Measurements from ENCODE around the gene SULT1A1. TPM values are rescaled to one million over a fixed set of nuclear protein-coding genes. Genes with fewer than 3 reads are reported as not detected.
"Not testable (repeated sequence)": the region's sequence is repeated elsewhere in the genome, so short reads cannot be mapped to it uniquely, and the experiment has no call there.

The SULT1A1 gene
- total RNA-seq, 1 donor from 2014 or later, result 0.41 TPM

- not testable (repeated sequence) for H3K36me3 ChIP-seq (ENCODE audit: insufficient read depth, low read length); H3K27ac Mint-ChIP-seq (ENCODE audit: unreplicated experiment); H3K9me3 ChIP-seq (ENCODE audit: insufficient read depth, low read depth, low read length); H3K4me3 ChIP-seq (ENCODE audit: insufficient read depth, low read depth, low read length); H3K4me1 Mint-ChIP-seq (ENCODE audit: low read depth, unreplicated experiment); H3K4me2 ChIP-seq (ENCODE audit: low read length); DNase-seq (ENCODE audit: low read depth); H4K20me1 ChIP-seq (ENCODE audit: insufficient read depth, low read length); H3K4me1 ChIP-seq (ENCODE audit: insufficient read depth, low read length); H3K27ac ChIP-seq (ENCODE audit: low read depth, low read length); H3K79me2 ChIP-seq (ENCODE audit: insufficient read depth, low read length); H3K4me3 Mint-ChIP-seq (ENCODE audit: unreplicated experiment); H3K9me3 Mint-ChIP-seq (ENCODE audit: unreplicated experiment); H3K9ac ChIP-seq (ENCODE audit: low read length); H3K27me3 ChIP-seq (ENCODE audit: insufficient read depth, low read length); H3K36me3 Mint-ChIP-seq (ENCODE audit: low read depth, unreplicated experiment); FAIRE-seq; H2AFZ ChIP-seq (ENCODE audit: low read depth, low read length); H3K27me3 Mint-ChIP-seq (ENCODE audit: low read depth, unreplicated experiment)
Observed at GRCh38 chr16:28630905-28631304, 21.1 kb upstream of the SULT1A1 start.

- H3K9me3 Mint-ChIP-seq (ENCODE audit: unreplicated experiment), result no peaks in the 10 kb centered on the region
- Histone ChIP-seq H3K27me3 (ENCODE audit: insufficient read depth, low read length) (no peaks in the 10 kb centered on the region), H3K9me3 (ENCODE audit: insufficient read depth, low read depth, low read length) (no peaks in the 10 kb centered on the region), H4K20me1 (ENCODE audit: insufficient read depth, low read length) (no peaks in the 10 kb centered on the region), H3K36me3 (ENCODE audit: insufficient read depth, low read length) (no peaks in the 10 kb centered on the region), H3K79me2 (ENCODE audit: insufficient read depth, low read length) (no peaks in the 10 kb centered on the region), H3K4me2 (ENCODE audit: low read length) (peak overlapping the region; percentile 82), H3K27ac (ENCODE audit: low read depth, low read length) (no peak overlapping the region), H3K4me1 (ENCODE audit: insufficient read depth, low read length) (no peaks in the 10 kb centered on the region), H3K4me3 (ENCODE audit: insufficient read depth, low read depth, low read length) (peak overlapping the region; percentile 42), H2AFZ (ENCODE audit: low read depth, low read length) (peak overlapping the region; percentile 90), H3K9ac (ENCODE audit: low read length) (no peak overlapping the region)
- H3K4me3 Mint-ChIP-seq (ENCODE audit: unreplicated experiment), result no peak overlapping the region
- TF ChIP-seq EZH2 (IDR thresholded peaks at IDR 0.05; ENCODE audit: insufficient read depth, low read length), result no peak
- DNase-seq (ENCODE audit: low read depth) (no peak), FAIRE-seq (no peak)
- no peaks in the 10 kb centered on the region for H3K4me1 Mint-ChIP-seq (ENCODE audit: low read depth, unreplicated experiment)
- no peaks in the 10 kb centered on the region for H3K36me3 Mint-ChIP-seq (ENCODE audit: low read depth, unreplicated experiment)
- no peak overlapping the region for H3K27ac Mint-ChIP-seq (ENCODE audit: unreplicated experiment)
- H3K27me3 Mint-ChIP-seq (ENCODE audit: low read depth, unreplicated experiment), result peaks cover 8% of the 10 kb centered on the region
Observed at GRCh38 chr16:28623172-28623711, 13.4 kb upstream of the SULT1A1 start.

- Histone ChIP-seq H2AFZ (ENCODE audit: low read depth, low read length) (peak overlapping the region; percentile 90), H3K4me2 (ENCODE audit: low read length) (peak overlapping the region; percentile 82)
- not testable (repeated sequence) for H3K9ac ChIP-seq (ENCODE audit: low read length); H3K27me3 Mint-ChIP-seq (ENCODE audit: low read depth, unreplicated experiment); H3K27ac ChIP-seq (ENCODE audit: low read depth, low read length); H3K4me3 ChIP-seq (ENCODE audit: insufficient read depth, low read depth, low read length); DNase-seq (ENCODE audit: low read depth); H3K36me3 Mint-ChIP-seq (ENCODE audit: low read depth, unreplicated experiment); H3K27ac Mint-ChIP-seq (ENCODE audit: unreplicated experiment); H3K4me1 ChIP-seq (ENCODE audit: insufficient read depth, low read length); H3K4me1 Mint-ChIP-seq (ENCODE audit: low read depth, unreplicated experiment); H3K9me3 Mint-ChIP-seq (ENCODE audit: unreplicated experiment); H3K27me3 ChIP-seq (ENCODE audit: insufficient read depth, low read length); H3K79me2 ChIP-seq (ENCODE audit: insufficient read depth, low read length); FAIRE-seq; H4K20me1 ChIP-seq (ENCODE audit: insufficient read depth, low read length); H3K36me3 ChIP-seq (ENCODE audit: insufficient read depth, low read length); H3K9me3 ChIP-seq (ENCODE audit: insufficient read depth, low read depth, low read length); H3K4me3 Mint-ChIP-seq (ENCODE audit: unreplicated experiment)
Observed at GRCh38 chr16:28622532-28623171, 12.8 kb upstream of the SULT1A1 start.

- no peaks in the 10 kb centered on the region for H3K9me3 Mint-ChIP-seq (ENCODE audit: unreplicated experiment)
- DNase-seq (ENCODE audit: low read depth) (no peak), FAIRE-seq (no peak)
- Histone ChIP-seq H3K79me2 (ENCODE audit: insufficient read depth, low read length) (no peaks in the 10 kb centered on the region), H3K27ac (ENCODE audit: low read depth, low read length) (no peak overlapping the region), H4K20me1 (ENCODE audit: insufficient read depth, low read length) (no peaks in the 10 kb centered on the region), H3K4me1 (ENCODE audit: insufficient read depth, low read length) (no peaks in the 10 kb centered on the region), H2AFZ (ENCODE audit: low read depth, low read length) (no peak overlapping the region), H3K4me3 (ENCODE audit: insufficient read depth, low read depth, low read length) (no peak overlapping the region), H3K36me3 (ENCODE audit: insufficient read depth, low read length) (no peaks in the 10 kb centered on the region), H3K27me3 (ENCODE audit: insufficient read depth, low read length) (no peaks in the 10 kb centered on the region), H3K4me2 (ENCODE audit: low read length) (no peak overlapping the region), H3K9ac (ENCODE audit: low read length) (no peak overlapping the region), H3K9me3 (ENCODE audit: insufficient read depth, low read depth, low read length) (no peaks in the 10 kb centered on the region)
- no peaks in the 10 kb centered on the region for H3K36me3 Mint-ChIP-seq (ENCODE audit: low read depth, unreplicated experiment)
- no peaks in the 10 kb centered on the region for H3K4me1 Mint-ChIP-seq (ENCODE audit: low read depth, unreplicated experiment)
- H3K4me3 Mint-ChIP-seq (ENCODE audit: unreplicated experiment), result no peak overlapping the region
- TF ChIP-seq EZH2 (IDR thresholded peaks at IDR 0.05; ENCODE audit: insufficient read depth, low read length) (no peak), CTCF (IDR thresholded peaks at IDR 0.05; ENCODE audit: insufficient read depth, low read depth, low read length) (no peak)
- H3K27me3 Mint-ChIP-seq (ENCODE audit: low read depth, unreplicated experiment), result peaks cover 14% of the 10 kb centered on the region
- peak overlapping the region; percentile 60 for H3K27ac Mint-ChIP-seq (ENCODE audit: unreplicated experiment)
Observed at GRCh38 chr16:28621481-28622155, 11.8 kb upstream of the SULT1A1 start.

- H3K27me3 ChIP-seq (ENCODE audit: insufficient read depth, low read length); H3K4me3 Mint-ChIP-seq (ENCODE audit: unreplicated experiment); H4K20me1 ChIP-seq (ENCODE audit: insufficient read depth, low read length); FAIRE-seq; H3K9me3 Mint-ChIP-seq (ENCODE audit: unreplicated experiment); H3K4me3 ChIP-seq (ENCODE audit: insufficient read depth, low read depth, low read length); DNase-seq (ENCODE audit: low read depth); H3K27ac Mint-ChIP-seq (ENCODE audit: unreplicated experiment); H3K27ac ChIP-seq (ENCODE audit: low read depth, low read length); H3K9ac ChIP-seq (ENCODE audit: low read length); H3K36me3 ChIP-seq (ENCODE audit: insufficient read depth, low read length); H3K79me2 ChIP-seq (ENCODE audit: insufficient read depth, low read length); H2AFZ ChIP-seq (ENCODE audit: low read depth, low read length); H3K9me3 ChIP-seq (ENCODE audit: insufficient read depth, low read depth, low read length); H3K4me1 Mint-ChIP-seq (ENCODE audit: low read depth, unreplicated experiment); H3K4me1 ChIP-seq (ENCODE audit: insufficient read depth, low read length); H3K36me3 Mint-ChIP-seq (ENCODE audit: low read depth, unreplicated experiment); H3K4me2 ChIP-seq (ENCODE audit: low read length): not testable (repeated sequence)
- peaks cover 20% of the 10 kb centered on the region for H3K27me3 Mint-ChIP-seq (ENCODE audit: low read depth, unreplicated experiment)
Observed at GRCh38 chr16:28620316-28620715, 10.5 kb upstream of the SULT1A1 start.
